HG03342 (cell line): ENCODE data around the gene PRCP.
"Not testable (repeated sequence)": the region's sequence is repeated elsewhere in the genome, so short reads cannot be mapped to it uniquely, and the experiment has no call there.

Experiments used
- ATAC-seq: cut with Tn5 transposase; IDR thresholded peaks from one replicate; pipeline ENCODE4 v1.9.1; 2021; ENCODE audit warnings: mild to moderate bottlenecking, moderate library complexity; ENCODE audit not compliant: unreplicated experiment

Gene PRCP

GRCh38 chr11:82872377-82873150 is 27.7 kb downstream of the PRCP start:
- no peak for ATAC-seq

GRCh38 chr11:82871646-82872045 is 28.6 kb downstream of the PRCP start:
- no peak for ATAC-seq

GRCh38 chr11:82869657-82870056 is 30.6 kb downstream of the PRCP start:
- ATAC-seq = no peak

- peak; percentile 57 for ATAC-seq
Measured at GRCh38 chr11:82867495-82868082, 32.6 kb downstream of the PRCP start.

GRCh38 chr11:82865841-82866240 is 34.4 kb downstream of the PRCP start:
- no peak for ATAC-seq

- ATAC-seq = no peak
Measured at GRCh38 chr11:82864268-82864667, 36.0 kb downstream of the PRCP start.

GRCh38 chr11:82863209-82863608 is 37.0 kb downstream of the PRCP start:
- peak; percentile 64 for ATAC-seq

GRCh38 chr11:82862379-82862778 is 37.9 kb downstream of the PRCP start:
- ATAC-seq = no peak

- no peak for ATAC-seq
Measured at GRCh38 chr11:82859750-82860149, 40.5 kb downstream of the PRCP start.

GRCh38 chr11:82858556-82859091 is 41.6 kb downstream of the PRCP start:
- no peak for ATAC-seq

- no peak for ATAC-seq
Measured at GRCh38 chr11:82858133-82858532, 42.1 kb downstream of the PRCP start.

GRCh38 chr11:82857145-82857544 is 43.1 kb downstream of the PRCP start:
- ATAC-seq = no peak

GRCh38 chr11:82855616-82856015 is 44.6 kb downstream of the PRCP start:
- ATAC-seq = no peak

- not testable (repeated sequence) for ATAC-seq
Measured at GRCh38 chr11:82854916-82855315, 45.3 kb downstream of the PRCP start.

- ATAC-seq = no peak
Measured at GRCh38 chr11:82854242-82854641, 46.0 kb downstream of the PRCP start.

GRCh38 chr11:82848829-82849228 is 51.4 kb downstream of the PRCP start:
- ATAC-seq = no peak

GRCh38 chr11:82845356-82846353 is 54.6 kb downstream of the PRCP start:
- ATAC-seq = no peak

GRCh38 chr11:82843057-82843795 is 57.0 kb downstream of the PRCP start:
- no peak for ATAC-seq

- ATAC-seq = no peak
Measured at GRCh38 chr11:82842019-82842418, 58.2 kb downstream of the PRCP start.

- no peak for ATAC-seq
Measured at GRCh38 chr11:82837650-82838049, 62.6 kb downstream of the PRCP start.
